Umbilical cord (tissue), 2 donors: ENCODE measurements around the gene NOL11. TPM values are rescaled to one million over a fixed set of nuclear protein-coding genes. Genes with fewer than 3 reads are reported as not detected.
"Not testable (repeated sequence)": the region's sequence is repeated elsewhere in the genome, so short reads cannot be mapped to it uniquely, and the experiment has no call there.

ENCODE experiments used
- DNase-seq: peaks from one replicate; pipeline ENCODE4 v3.0.0-alpha.2; 2015; ENCODE audit warnings: low spot score
- total RNA-seq: library from RNA; depleted of rRNA; stranded (reverse); fragments of >200 nt; gene quantifications from one replicate; pipeline ENCODE4 v1.2.3, GENCODE V29; 2014; ENCODE audit warnings: low replicate concordance; ENCODE audit not compliant: insufficient read depth

The NOL11 gene
- 14.2 TPM for total RNA-seq

DNA sequence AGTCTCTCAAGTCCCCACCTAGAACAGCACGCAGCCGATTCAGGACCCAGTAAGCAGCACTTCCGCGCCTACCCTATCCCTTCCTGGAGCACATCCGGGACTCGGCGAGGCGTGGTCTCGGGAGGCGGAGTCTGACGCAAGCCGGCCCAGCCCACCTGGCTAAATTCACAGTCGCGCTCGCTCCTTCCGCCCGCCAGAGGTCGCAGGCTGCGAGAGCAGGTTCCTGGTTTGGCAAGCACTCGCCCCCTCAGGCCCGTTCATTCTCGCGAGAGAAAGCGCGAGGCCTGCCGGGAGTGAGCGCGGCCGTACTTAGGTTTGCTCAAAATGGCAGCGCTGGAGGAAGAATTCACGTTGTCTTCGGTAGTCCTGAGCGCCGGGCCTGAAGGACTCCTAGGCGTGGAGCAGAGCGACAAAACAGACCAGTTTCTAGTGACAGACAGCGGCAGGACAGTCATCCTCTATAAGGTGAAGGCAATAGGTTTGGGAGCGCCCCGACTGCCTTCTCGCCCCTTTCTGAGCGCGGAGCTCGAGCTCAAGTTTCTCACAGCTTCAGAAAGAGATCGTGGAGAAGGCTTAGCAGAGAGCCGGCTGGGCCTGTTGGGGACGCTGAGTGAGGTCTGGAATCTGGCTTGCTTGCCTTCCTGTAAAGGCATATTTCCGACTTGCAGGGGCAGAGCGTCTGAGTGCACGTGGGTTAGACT lies at the start of gene NOL11:
NOL11 (plus strand) TSS at position 313 of the 701 bp plus-strand sequence; CDS start at position 325, 12 bp downstream.
- DNase-seq = peak; percentile 99

GRCh38 chr17:67671493-67671892 lies 46.2 kb upstream of the NOL11 start:
- DNase-seq = no peak

DNA sequence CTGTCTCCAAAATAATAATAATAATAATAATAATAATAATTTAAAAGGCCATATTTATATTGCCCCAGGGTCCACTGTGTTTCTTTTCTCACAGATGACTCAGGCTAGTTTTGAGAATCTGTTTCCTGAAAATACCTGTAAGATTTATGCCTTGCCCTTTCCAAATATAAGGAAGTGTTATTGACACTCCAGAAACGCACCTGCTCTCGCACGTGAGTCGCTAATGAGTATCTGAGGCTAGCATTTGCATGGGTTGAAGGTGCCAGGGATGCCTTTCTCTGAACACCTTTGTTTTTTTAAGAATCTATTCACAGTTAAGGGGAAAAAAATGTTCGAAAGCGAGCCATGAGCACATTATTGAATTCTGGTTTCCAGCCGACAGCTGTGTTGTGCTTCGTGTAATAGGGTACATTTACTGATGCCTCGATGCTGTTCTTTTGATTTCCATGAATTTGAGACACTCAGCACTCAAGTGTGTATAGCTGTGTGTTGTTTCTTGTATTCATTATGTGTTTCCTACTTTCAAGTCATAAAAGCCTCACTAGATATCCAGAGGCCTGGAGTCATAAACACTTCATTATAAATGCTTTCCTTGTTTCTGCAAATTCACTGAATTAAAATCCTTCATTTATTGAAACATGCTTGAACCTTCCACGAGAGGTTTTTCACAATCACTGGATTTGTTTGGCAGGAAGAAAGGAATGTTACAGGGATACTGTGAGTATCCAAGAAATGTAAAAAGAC lies 45.0 kb upstream of the NOL11 start:
- DNase-seq = no peak

- no peak for DNase-seq
These were observed 42.3 kb upstream of the NOL11 start for GRCh38 chr17:67675481-67675880.

- DNase-seq = no peak
These were observed 41.4 kb upstream of the NOL11 start for GRCh38 chr17:67676305-67676704.

GRCh38 chr17:67678414-67678813 lies 39.3 kb upstream of the NOL11 start:
- no peak for DNase-seq

DNA sequence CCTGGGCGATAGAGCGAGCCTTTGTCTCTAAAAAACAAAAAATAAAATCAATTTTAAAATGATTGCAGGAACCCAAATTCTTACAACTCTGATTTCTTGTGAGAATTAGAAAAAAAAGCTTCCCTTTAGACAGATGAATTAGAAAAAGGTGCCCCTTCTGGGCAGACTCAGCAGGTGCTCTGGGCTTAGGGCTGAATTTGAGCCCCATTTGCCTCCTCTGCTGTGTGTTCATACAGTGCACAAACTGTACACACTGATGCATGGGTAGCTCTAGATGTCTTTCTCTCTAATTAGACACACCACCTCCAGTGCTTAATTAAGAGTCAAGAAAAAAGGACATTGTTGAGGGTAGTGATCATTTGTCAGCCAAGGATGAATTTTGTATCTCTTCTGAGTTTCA lies 38.5 kb upstream of the NOL11 start:
- DNase-seq = no peak

GRCh38 chr17:67679721-67680120 lies 38.0 kb upstream of the NOL11 start:
- no peak for DNase-seq

- DNase-seq = no peak
These were observed 37.1 kb upstream of the NOL11 start for GRCh38 chr17:67680445-67681224.

- DNase-seq = no peak
These were observed 35.5 kb upstream of the NOL11 start for GRCh38 chr17:67682196-67682595.

GRCh38 chr17:67685351-67685750 lies 32.4 kb upstream of the NOL11 start:
- DNase-seq = no peak

DNA sequence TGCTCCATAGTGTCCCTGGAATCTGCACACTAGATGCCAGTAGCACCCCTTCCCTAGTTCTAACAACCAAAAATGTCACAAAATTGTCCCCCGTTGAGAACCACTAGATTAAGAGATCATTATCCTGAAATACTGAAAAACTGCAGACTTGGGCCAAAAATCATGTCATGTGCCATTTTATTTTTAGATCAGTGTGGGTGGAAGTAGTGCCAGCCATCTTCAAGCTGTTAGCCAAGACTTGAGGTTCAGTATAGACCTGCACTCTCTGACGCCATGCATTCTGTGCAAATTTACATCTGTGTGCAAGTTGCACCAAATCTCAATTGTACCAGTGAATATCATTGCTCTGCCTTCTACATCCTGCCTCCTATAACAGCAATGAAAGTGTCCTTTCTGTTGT lies 31.5 kb upstream of the NOL11 start:
- no peak for DNase-seq

DNA sequence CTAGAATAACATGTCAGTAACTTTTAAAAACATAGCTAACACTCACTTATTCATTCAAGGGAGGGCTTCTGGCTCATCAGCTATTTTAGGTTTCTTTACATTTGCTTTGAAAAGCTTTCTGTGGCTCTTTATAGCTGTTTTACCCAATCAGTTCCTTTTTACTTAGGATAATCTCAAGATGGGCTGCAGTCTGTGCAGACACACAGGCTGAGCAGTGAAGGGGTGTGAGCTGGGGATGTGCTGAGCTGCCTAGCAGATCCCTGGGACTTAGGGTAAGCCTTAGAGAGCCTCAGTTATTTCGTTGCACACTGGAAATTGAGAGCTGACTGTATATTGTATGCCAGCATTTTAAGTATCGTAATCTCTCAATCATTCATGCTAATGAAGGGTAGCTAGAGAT lies 30.2 kb upstream of the NOL11 start:
- peak; percentile 92 for DNase-seq

DNA sequence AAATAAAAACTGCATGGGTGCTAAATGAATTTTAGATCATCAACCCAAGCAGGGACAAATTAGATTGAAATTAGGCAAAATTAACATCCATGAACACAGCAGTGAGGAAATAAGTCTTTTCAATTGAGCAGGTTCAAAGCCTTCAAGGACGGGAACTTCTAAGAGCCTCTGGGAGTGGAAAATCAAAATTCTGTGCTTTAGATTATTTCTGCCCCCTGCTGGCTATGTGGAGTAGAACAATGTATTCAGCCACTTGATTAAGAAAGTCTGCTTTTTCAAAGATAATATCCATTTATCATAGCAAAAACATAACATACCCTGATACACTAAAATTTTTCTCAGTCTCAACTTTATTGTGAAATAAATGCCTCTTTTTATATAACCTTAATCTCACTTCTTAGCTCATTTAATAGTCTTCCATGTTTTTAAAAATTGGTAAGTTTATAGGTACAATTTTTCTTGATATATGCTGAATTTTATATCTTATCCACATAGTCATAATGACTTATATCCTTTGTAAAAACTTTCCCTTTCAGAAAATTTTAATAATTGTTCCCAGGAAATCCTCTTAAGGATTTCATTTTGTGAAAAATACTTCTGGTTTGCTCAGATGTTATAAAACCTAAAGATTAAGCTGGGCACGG lies 28.1 kb upstream of the NOL11 start:
- peak; percentile 81 for DNase-seq

DNA sequence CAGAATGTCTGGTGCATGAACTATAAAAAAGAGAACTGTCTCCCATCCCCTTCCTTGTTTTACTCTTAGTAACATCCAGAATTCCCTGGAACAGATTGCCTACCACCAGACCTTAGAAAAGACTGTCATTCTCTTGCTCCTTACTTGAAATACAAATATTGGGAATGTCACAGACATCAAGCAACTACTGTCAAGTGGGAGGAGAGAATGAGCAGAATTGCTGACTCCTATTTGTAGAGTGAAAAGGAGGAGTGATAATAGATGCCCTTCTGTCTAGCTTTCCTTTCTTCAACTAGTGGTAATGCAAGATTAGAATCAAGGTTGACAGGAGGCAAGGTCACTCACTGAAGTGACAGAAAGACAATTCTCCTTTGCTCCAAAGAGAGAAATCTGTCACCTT lies 23.9 kb upstream of the NOL11 start:
- DNase-seq = no peak

- DNase-seq = no peak
These were observed 21.4 kb upstream of the NOL11 start for GRCh38 chr17:67696347-67696746.

DNA sequence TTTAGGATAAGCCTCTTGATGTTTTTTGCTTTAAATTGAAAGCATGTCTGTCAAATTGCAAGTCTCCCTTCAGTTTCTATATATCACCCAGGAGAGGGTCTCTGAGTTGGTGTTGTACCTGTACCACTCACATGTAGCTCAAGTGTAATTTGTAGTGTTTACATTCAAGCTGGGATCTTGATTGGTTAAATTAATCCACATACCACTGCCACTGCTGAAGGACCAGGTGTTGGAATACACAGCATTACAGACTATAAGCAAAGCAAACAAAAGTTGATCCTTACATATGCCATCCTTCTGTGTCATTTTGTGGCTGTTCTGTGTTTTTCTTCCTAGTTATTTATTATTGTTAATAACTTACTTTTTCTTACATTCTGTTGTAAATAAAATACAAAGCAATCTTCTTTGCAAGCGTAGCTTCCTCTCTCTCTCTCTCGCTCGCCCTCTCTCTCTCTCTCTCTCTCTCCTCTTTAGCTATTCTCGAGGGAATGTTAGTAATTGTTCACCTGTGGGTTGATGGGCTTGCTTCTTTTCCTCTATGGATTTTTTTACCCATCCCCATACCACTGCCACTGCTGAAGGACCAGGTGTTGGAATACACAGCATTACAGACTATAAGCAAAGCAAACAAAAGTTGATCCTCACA lies 20.8 kb upstream of the NOL11 start:
- DNase-seq = no peak

- no peak for DNase-seq
These were observed 17.6 kb upstream of the NOL11 start for GRCh38 chr17:67700037-67700724.

- no peak for DNase-seq
These were observed 17.0 kb upstream of the NOL11 start for GRCh38 chr17:67700725-67701119.

GRCh38 chr17:67702861-67703260 lies 14.9 kb upstream of the NOL11 start:
- DNase-seq = not testable (repeated sequence)

GRCh38 chr17:67707442-67707841 lies 10.3 kb upstream of the NOL11 start:
- DNase-seq = no peak
